GM12892 (cell line): ENCODE results near the gene KLHDC2.
"Not testable (repeated sequence)": the region's sequence is repeated elsewhere in the genome, so short reads cannot be mapped to it uniquely, and the experiment has no call there.

ENCODE experiments used
- DNase-seq: peaks from one replicate; pipeline ENCODE4 v3.0.0; 2011; ENCODE audit not compliant: insufficient read length
- FAIRE-seq: peaks from 2 replicates; lab custom pipeline; 2011; peaks lifted over from hg19 to GRCh38; lab: Jason Lieb, UNC
- POLR2A ChIP-seq: IDR thresholded peaks from 2 replicates; pipeline ENCODE4 v1.6.1; 2011; ENCODE audit warnings: low read depth, low read length, control low read depth
- POLR2AphosphoS5 ChIP-seq: IDR thresholded peaks from 2 replicates; pipeline ENCODE4 v1.6.1; 2011; ENCODE audit warnings: low read depth, low read length, control low read depth
- TAF1 ChIP-seq: IDR thresholded peaks from 2 replicates; pipeline ENCODE4 v1.6.1; 2011; ENCODE audit warnings: low read depth, mild to moderate bottlenecking, control low read depth, low read length, borderline replicate concordance

KLHDC2 gene

GRCh38 chr14:49786315-49786714 lies 18.4 kb downstream of the KLHDC2 start:
- DNase-seq (no peak), FAIRE-seq (no peak)
- TF ChIP-seq POLR2A, result no peak
- TF ChIP-seq TAF1, result no peak
- TF ChIP-seq POLR2AphosphoS5, result no peak

GRCh38 chr14:49792618-49793017 lies 24.7 kb downstream of the KLHDC2 start:
- no peak for DNase-seq
- FAIRE-seq, result no peak
- no peak for TF ChIP-seq POLR2A
- no peak for TF ChIP-seq POLR2AphosphoS5
- no peak for TF ChIP-seq TAF1

GRCh38 chr14:49796025-49796424 lies 28.1 kb downstream of the KLHDC2 start:
- DNase-seq (no peak), FAIRE-seq (peak; percentile 38)
- no peak for TF ChIP-seq POLR2A
- TF ChIP-seq POLR2AphosphoS5, result no peak
- TF ChIP-seq TAF1, result no peak

GRCh38 chr14:49808780-49809179 lies 40.8 kb downstream of the KLHDC2 start:
- no peak for FAIRE-seq
- no peak for TF ChIP-seq TAF1
- no peak for TF ChIP-seq POLR2A
- no peak for TF ChIP-seq POLR2AphosphoS5

GRCh38 chr14:49816118-49816517 lies 48.2 kb downstream of the KLHDC2 start:
- not testable (repeated sequence) for FAIRE-seq, DNase-seq

More at GRCh38 chr14:49808780-49809179, 40.8 kb downstream of the KLHDC2 start:
- no peak for DNase-seq

GRCh38 chr14:49816844-49817243 lies 48.9 kb downstream of the KLHDC2 start:
- FAIRE-seq (no peak), DNase-seq (no peak)
- no peak for TF ChIP-seq POLR2AphosphoS5
- TF ChIP-seq POLR2A, result no peak
- no peak for TF ChIP-seq TAF1

- DNase-seq, result no peak
- FAIRE-seq, result no peak
- TF ChIP-seq POLR2AphosphoS5, result no peak
- TF ChIP-seq TAF1, result no peak
- no peak for TF ChIP-seq POLR2A
Measured at GRCh38 chr14:49820176-49820575, 52.2 kb downstream of the KLHDC2 start.

- FAIRE-seq, result no peak
- no peak for TF ChIP-seq POLR2AphosphoS5
- TF ChIP-seq TAF1, result no peak
- TF ChIP-seq POLR2A, result no peak
- DNase-seq, result no peak
Measured at GRCh38 chr14:49828640-49829039, 60.7 kb downstream of the KLHDC2 start.
